Stimulated activated CD4-positive, alpha-beta T cell treated with anti-CD3 and anti-CD28 coated beads, Interleukin-4, amount 100 ng/mL, for 24 hours (primary cell): ENCODE measurements around the gene SNAPC4.

ENCODE experiments used
- DNase-seq: peaks from one replicate; pipeline ENCODE4 v3.0.0-alpha.2; 2020

SNAPC4 gene

DNA sequence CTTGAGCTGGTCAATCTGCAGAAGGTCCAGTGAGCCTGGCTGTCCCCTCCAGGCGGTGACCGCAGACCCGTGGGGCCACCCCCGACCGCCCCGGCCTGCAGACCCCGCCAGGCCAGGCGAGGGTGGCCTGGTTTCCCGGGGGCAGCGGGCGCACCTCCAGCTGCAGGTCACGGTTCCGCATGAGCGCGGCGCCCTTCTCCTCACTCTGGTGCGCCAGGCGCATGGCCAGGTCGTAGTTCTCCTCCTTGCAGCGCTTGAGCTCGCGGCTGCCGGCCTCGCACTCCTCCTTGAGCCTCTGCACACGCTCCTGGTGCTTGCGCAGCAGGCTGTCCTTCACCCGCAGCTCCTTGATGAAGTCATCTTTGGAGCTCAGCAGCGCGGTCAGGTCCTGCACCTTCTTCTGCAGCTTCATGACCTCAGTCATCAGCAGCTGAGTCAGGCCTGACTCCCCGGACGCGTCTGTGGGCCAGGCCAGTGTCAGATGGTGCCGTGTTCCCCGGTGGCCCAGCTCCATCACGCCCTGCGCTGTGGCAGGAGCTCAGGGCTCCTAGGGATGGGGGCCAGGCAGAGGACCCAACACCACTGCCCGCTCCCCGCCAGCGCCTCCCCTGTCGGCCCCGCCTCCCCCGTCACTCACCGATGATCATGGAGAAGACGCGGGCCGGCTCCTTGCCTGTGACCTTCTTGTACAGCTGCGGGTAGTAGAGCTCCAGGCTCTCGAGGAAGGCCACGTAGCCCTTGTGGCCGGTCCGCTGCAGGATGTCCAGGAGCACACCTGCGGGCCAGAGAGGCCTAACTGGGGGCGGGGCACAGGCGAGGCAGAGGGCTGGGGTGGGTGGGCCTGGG is 29.1 kb downstream of the SNAPC4 start:
- DNase-seq = no peak

GRCh38 chr9:136370037-136370436 is 29.9 kb downstream of the SNAPC4 start:
- no peak for DNase-seq

GRCh38 chr9:136368190-136368589 is 31.8 kb downstream of the SNAPC4 start:
- no peak for DNase-seq

GRCh38 chr9:136367296-136368145 is 32.4 kb downstream of the SNAPC4 start:
- DNase-seq = no peak

DNA sequence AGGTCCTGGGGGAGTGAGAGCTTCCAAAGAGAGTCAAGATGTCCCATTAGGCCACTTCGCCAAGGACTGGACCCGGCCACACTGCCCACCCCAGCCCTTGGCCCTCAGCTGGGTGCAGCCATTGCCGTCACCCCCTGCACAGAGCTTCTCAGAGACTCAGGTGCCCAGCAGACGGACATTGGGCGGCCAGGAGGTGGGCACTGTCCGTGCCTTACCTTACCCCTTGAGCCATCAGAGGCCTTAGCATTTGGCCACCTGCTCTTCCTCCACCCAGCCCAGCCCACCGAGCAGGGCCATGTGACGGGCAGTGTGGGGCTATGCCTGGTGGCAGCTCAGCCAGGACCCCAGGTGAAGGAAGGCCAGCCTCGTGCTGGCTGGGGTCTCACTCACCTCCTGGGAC is 33.1 kb downstream of the SNAPC4 start:
- no peak for DNase-seq

DNA sequence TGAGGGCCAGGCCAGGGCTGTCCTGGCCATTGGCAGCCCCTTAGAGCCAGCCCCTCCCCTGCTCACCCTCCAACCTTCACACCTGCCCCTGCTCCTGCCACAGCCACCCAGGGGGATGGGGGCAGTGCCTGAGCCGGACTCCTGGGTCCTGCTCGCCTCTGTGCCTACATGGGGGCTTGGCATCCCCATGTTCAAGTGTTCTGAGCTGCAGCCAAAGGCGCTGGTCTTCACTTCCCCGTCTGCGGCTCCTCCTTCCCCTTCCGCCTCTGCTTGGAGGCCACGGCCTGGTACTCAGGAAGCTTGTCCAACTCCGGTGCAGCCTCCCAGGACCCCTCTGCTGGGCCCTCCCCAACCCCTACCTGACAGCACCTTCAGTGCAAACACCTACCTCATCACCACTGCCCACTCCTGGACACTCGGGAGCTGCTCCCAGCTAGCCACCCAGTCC is 34.2 kb downstream of the SNAPC4 start:
- DNase-seq = no peak

- DNase-seq = no peak
Measured at GRCh38 chr9:136364942-136365774, 34.8 kb downstream of the SNAPC4 start.

DNA sequence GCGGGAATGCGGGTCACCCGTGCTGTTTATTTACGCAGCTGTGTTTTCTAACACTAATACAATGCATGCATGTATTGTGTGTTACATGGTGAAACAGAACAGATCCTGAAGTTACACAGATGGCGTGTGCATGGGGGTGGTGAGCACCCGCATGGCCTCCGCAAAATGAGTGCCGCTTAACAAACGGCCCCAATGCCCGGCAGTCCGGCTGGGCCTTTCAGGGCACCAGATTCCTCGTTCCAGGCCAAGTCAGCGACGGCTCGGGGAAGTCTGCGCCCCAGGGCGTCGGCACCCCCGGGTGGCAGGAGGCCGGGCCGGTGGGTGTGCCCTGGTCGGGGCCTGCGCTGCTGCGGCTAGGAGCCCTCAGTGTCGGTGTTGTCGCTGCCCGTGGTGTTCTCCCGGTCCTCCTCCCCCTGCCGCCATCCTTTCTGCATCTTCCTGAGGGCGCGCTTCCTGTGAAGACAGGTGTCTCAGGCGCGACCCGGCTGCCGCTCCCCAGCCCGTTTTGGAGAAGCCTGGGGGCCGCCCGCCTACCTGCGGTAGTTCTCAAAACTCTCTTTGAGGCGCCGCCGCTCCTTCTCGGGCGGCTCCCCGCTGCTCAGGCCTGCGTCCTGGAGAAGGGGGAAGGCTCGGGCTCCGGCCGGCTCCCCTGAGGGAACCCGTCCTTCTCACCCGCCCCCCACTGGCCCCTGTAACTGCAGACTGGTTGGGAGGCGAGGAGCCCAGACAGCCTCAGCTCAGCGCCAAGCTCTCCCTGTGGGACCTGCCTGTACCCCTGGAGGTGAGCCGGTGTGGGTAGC is 35.8 kb downstream of the SNAPC4 start:
- DNase-seq = no peak

DNA sequence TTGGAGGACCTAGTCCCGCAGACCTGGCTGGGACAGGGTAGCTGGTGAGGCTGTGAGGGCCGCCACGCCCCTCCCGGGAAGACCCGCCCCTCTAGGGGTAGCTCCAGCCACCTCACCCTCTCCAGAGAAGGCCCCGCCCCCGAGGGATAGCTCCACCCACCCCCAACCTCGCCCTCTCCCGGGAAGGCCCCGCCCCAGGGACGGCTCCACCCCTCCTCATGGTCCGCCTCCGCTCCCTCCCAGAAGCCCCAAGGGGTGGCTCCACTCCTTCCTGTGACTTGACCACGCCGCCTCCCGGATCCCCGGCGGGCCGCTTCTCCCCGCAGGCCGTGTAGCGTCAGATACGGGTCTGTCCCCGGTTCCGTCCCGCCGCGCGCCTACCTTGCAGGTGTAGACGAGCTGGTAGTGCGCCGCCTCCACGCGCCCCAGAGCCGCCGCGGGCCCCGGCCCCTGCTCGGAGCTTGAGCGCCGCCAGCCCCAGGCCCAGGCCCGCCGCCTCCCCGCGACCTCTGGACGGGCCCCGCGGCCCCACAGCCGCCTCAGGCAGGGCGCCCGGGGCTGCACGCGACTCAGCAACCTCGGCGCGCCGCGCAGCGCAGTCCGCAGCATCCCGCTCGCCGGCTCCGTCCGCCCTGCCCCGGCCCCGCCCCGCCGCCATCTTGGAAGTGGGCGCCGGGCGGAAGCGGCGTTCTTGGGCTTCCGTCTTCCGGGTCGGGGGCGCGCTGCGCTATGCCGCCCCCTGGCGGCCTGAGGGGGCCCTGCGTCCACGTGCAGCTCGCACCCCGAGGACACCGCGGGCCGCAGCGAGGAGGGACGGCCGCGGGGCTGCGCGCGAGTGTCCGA is 36.6 kb downstream of the SNAPC4 start, which contains the start of gene DNLZ:
Gene DNLZ, minus strand, starts transcription at position 639 of the 843 bp plus-strand sequence. Its CDS starts 30 bp downstream, at position 609.
- DNase-seq = peak; percentile 95

- no peak for DNase-seq
Measured at GRCh38 chr9:136362450-136362784, 37.6 kb downstream of the SNAPC4 start.

GRCh38 chr9:136361754-136362449 is 38.1 kb downstream of the SNAPC4 start:
- no peak for DNase-seq

DNA sequence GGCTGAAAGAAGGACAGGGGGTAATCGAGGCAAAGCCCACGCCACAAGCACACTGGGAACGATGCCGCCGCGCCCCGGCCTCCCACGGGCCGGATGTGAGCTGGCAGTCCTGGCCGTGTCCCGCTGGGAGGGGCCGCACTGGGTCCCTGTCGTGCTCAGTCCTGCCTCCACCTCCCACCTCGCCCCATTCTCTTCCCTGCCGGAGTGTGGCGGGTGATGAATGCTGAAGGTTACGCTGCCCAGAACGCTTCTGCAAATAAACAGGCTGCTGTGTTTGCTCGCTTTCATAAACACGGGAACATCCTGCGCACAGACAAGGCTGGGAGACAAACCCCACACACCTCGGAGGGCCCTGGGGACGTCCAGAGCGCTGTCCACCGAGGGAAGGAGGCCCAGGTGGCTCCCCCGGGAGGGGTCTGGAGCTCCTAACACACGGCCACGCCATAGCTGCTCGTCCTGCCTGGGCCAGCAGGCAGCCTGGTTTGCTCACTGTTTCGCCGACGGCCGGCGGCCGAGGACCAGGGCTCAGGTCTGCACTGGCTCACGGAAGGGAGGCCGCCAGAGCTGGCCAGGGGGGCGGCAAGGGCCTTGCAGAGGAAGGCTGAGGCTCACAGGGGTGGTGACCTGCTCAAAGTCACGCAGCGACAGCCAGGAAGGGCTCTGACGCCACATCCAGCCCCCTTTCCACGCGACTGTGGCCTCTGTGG is 38.8 kb downstream of the SNAPC4 start:
- no peak for DNase-seq

GRCh38 chr9:136359774-136360718 is 39.9 kb downstream of the SNAPC4 start:
- DNase-seq = no peak

GRCh38 chr9:136358888-136359287 is 41.1 kb downstream of the SNAPC4 start:
- DNase-seq = no peak

DNA sequence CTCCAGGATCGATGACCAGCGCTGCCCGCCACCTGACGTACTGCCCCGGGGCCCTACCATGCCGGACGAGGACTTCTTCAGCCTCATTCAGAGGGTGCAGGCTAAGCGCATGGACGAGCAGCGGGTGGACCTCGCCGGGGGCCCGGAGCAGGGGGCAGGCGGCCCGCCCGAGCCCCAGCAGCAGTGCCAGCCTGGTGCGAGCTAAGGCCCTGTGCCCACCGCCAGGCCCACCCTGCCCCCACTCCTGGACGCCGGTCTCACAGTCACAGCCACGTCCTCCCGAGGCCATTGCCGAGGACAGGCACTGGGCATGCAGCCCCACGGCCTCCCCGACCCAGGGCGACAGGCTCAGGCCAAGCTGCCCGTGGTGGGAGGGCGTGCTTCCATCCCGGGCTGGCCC is 42.0 kb downstream of the SNAPC4 start:
- DNase-seq = no peak

DNA sequence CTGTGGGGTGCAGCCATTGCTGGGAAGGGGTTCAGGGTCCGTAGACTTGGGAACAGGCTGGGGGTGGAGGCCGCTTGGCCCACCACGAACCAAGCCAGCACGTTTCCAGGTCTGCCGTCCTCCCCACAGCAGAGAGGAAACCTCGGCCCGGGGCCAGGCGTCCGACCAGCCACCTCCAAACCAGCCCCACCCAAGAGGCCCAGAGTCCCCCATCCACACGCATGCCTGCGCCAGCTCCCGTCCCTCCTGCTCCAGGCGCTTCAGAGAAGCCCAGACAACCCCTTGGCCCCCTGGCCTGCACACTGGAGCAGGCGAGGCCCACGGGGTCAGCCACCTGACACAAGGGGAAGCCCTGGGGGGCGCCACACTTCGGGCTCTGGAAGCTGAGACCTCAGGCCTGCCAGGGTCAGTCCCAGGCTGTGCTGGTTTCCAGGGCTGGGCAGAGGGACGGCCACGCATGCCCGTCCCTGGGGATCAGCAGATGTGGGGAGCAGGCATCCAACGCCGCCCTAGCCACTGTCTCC is 42.7 kb downstream of the SNAPC4 start:
- DNase-seq = no peak

GRCh38 chr9:136355616-136356557 is 44.1 kb downstream of the SNAPC4 start:
- DNase-seq = no peak
